ENCODE measurements around the gene RENBP.

DNA sequence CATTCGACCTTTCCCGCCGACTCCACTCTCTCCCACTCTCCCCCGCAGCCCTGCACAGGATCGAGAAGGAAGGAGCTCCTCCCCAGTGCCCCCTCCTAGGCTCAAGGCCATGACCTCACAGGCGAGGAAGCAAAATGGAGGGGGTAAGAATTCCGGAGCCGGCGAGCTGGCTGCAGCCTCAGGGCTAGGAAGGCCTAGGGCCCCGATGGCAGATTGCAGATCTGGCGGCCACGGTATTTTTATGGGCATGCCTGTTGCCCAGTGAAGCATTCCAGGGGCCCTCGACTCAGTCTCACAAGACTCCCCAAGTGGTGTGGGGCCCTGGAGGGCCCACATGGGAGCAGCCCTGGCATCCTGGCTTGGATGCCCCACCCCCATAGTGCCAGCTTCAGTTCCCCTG, 57.5 kb downstream of the RENBP start:
- TF ChIP-seq POLR2AphosphoS5 (IDR thresholded peaks at IDR 0.05; ENCODE audit: borderline replicate concordance, low read depth, low read length), result no peak
- no peak for TF ChIP-seq EZH2 (IDR thresholded peaks at IDR 0.05)
